ENCODE results near the gene PGM5.
"Not testable (repeated sequence)": the region's sequence is repeated elsewhere in the genome, so short reads cannot be mapped to it uniquely, and the experiment has no call there.

The PGM5 gene
- total RNA-seq, result 0 to 0.39 (median 0) reads per million in 4 experiments

DNA sequence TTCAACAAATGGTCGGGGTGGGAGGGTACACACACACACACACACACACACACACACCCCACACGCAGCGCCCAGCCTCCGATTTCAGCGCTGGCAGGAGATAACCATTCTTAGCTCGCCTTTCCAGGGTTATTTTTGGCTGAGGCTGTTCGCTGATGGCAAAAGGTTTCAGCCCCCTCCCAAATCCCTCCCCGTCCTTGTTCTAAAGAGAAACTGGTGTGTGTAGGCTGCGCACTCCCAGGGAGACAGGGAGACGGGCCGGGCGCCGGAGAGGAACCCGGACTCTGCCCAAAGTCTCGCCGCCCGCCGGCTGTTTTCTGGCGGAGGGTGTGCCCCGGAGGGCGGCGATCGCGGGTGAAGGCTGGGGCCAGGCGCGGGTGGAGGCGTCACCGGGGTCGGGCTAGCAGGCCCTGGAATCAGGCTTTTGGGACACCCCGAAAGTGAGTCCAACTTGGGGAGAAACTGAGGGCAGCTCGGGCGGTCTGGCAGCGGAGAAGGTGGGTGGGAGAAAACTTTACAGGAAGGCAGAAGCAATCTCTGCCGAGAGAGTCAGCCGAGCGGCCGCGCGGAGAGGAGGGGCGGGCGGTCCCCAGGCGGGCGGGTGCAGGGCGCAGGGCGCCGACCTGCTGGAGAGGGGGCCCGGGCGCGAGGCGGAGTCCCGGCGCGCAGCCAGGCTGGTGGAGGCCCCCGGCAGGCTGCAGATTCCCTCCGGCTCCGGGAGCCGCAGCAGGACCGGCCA is at the start of gene PGM5:
Gene PGM5, plus strand, starts transcription at position 232 of the 739 bp plus-strand sequence. CDS start 517 bp downstream, outside the sequence.
- not testable (repeated sequence) for DNase-seq

DNA sequence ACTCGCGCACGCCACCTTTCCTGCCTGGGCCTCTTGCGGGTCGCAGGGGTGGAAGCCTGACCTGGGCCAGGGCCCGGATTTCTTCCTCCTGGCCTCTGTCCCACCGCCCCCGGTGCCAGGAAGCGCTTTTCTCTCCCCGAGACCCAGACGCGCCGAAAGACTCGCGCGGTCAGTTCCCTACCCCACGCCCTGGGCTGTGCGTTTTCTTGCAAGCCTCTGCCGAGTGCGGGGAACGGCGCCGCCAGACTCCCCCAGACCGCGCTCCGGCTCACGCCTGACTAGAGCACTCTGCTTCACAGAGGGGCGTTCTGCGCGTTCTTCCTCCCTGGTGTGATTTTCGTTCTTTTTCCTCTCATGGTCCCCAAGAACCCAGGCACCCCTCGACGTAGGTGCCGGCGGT is 49.3 kb upstream of the PGM5 start:
- DNase-seq, result not testable (repeated sequence)

DNA sequence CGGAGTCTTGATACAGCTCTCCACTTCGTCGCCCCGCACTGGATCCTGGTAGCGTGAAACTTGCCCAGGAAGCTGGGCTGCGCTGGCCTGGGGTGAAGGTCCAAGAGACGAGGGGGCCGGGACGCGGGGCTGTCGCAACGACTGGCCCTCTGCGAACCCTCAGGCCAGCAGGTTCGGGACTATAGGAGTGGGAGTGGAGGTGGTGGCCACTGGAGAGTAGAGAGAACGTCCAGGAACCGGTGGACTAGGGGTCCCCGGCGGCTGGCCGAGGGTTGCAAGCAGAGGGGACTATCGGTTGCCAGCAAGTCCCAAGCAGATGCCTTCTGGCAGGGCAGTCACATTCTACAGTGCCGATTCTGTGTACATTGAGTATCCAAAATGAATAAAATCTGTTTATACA is 48.8 kb upstream of the PGM5 start:
- not testable (repeated sequence) for DNase-seq

DNA sequence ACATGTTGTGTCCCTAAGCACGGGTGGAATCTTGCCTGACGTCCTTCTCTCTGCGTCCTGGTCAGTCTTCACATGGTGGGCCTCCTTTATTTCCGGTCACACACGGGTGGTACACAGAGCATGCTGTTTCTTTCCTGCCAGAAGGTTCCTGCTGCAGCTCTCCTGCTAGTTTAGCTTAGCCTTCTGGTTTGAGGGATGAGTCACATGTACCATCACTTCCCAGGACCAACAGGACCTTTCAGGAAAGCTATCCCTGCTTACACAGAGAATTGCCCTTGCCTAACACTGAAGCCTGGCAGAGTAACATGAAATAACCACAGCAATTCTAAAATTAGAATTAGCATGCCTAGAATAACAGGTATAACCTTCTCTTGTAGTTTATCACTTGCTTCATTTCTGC is 45.2 kb upstream of the PGM5 start:
- DNase-seq, result not testable (repeated sequence)

DNA sequence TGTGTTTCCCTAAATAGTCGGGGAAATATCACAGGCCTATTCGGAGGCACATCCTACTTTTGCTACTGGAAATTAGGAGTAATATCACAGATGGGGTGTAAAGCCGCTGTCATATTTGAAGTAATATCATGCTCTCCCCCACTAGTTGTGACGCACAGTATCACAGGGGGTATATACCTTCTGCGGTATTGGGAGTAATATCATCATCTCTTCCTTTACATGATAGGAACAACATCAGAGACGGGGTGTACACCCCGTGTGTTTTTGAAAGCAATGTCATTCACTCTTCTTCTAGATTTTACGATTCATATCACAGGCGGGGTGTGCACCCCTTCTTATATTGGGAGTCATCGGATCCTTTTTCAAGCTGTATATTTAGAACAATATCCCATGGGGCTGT is 38.2 kb upstream of the PGM5 start:
- DNase-seq, result not testable (repeated sequence)

DNA sequence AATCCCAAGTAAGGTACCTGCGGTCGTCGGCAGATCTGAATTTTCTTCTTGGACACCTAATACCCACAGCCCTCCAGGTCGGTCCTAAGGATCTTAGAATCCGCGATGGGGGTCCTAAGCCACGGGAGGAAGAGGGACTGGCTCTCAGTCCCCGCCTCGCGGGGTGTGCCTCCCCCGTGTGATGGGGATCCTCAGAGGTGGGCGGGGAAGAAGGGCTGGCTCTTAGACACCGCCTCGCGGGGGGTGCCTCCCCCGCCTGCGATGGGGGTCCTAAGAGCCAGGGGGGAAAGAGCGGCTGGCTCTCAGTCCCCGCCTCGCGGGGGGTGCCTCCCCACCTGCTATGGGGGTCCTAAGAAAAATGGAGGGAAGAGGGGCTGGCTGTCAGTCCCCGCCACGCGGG is 32.7 kb upstream of the PGM5 start:
- not testable (repeated sequence) for DNase-seq

DNA sequence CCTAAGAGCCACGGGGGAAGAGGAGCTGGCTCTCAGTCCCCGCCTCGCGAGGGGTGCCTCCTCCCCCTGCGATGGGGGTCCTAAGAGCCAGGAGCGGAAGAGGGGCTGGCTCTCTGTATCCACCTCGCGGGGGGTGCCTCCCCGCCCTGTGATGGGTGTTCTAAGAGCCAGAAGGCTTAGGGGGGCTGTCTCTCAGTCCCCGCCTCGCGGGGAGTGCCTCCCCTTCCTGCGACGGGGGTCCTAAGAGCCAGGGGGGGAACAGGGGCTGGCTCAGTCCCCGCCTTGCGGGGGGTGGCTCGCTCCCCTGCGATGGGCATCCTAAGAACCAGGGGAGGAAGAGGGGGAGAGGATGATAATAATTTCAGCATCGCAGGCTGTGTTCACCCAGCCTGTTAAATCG is 31.9 kb upstream of the PGM5 start:
- DNase-seq, result not testable (repeated sequence)

DNA sequence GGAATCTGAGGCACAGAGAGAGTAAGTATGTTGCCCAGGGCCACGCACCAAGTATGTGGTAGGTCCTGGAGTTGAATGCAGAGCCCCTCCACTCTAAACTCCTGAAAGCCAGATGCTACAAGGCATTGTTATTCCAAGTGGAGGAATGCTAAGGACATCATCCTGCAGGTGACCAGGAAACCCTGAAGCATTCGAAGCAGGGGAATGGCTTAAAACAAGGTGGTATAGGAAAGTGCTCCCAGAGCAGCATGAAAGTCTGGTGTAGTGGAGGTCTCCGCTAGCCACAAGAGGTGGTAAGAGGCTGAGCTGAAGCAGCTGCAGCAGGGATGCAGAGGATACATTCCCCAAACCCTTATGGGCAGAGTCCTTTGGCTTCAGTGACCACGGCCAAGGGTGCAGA is 27.3 kb upstream of the PGM5 start:
- DNase-seq, result not testable (repeated sequence)

DNA sequence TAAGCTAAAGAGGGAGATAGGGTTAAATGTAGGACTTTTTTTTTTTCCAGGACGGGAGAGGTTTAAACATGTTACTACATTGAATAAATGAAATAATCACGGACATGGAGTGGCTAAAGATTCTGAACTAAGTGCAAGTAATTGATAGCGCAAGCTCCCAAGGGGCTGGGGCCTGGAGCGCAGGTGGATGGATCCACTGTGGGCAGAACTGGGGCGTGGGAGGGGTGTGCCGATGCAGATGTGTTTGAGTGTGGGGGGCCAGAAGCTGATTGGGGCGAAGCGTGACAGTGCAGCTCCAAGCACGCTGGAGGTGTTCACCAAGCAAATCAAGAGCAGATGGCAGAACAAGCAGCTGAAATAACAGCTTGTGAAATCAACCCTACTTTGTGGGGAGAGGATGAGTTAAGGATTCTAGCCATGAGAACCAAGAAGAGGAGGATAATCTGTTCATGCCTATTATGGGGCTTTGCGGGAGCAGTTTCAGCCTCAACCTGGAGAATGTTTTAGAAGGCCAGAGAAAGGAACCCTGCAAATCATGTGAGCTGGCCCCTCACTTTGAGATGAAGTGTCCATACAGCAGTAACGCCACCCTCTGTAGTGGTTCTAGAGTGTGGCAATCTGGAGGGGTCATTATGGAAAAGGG is 25.8 kb upstream of the PGM5 start:
- DNase-seq, result not testable (repeated sequence)

DNA sequence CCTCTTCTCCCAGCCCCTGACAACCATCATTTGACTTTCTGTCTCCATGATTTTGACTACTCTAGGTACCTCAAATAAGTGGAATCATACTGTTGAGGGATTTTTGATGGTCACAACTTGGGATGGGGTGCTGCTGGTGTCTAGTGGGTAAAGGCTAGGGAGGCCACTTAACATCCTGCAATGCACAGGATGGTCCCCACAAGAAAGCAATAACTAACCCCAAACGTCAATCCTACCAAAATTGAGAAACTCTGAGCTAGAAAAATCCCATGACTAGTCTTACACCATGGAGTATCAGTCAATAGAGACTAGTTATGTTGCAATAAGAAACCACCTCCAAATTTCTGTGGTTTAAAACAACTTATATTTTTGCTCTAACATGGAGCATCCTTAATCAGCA is 24.3 kb upstream of the PGM5 start:
- not testable (repeated sequence) for DNase-seq

DNA sequence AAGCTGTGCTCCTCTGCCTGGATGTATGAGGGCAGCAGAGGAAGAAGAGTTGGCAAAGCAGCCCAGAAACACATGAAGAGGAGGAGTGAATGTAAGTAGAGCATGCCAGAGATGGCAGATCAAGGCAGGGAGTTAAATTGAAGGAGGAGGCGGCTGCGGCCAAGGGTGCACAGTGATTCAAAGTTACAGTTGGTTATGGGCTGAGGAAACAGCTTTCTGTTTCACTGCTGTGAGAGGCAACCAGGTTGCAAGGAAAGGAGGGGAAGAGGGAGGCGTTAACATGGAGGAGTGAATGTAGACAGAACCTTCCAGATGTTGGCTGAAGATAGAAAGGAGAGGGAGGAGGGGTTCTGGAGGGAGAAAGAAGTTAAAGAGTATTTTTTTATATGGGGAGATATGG is 20.5 kb upstream of the PGM5 start:
- not testable (repeated sequence) for DNase-seq

DNA sequence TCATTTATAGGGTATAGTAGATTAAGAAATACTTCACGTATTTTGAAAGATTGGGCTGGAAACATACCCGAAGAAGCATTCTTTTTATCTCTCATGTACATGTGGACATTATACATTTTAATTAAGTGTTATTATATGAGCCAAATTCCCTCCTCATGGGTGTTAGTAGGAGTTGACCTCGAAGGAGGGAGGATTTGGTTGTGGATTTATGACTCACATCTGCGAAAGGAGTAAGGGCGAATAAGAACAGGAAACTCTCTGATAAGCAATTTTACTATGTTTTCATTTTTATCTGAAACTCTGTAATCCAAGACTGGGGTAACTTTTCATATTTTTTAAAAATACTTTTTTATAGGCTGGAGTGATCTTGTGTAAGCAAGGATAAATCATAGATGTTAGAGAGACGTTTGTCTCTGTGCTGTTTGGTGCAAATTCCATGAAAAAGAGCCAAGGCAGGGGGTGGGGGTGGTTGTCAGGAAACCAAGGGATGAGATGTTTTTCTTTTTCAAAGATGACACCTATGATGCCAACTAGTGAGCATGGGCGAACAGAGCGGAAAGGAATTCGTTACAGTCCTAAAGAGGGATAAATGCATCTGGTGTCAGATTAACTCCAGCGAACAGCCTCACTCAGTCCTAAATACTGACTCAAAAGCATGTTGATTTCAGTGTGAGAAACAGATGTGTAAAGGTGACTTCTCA is 19.6 kb upstream of the PGM5 start:
- DNase-seq, result not testable (repeated sequence)

DNA sequence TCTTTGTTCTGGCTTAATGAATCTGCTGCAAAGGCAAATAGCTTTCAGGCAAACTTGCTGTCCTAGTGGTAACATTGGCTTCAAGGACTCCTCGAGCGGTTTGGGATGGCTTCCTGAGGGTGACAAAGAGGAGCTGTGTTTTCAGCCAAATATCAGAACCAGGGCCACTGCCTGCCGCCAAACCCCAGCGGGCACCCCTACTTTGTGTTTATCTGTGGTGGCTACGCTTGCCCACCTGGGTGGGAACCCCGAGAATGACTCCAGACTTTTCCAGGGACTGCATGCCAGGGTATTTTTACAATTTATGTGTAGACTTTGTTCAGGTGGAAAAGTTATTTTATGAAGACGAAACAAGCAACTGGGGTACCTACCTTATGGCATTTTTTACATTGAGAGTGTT is 18.4 kb upstream of the PGM5 start:
- DNase-seq, result not testable (repeated sequence)

DNA sequence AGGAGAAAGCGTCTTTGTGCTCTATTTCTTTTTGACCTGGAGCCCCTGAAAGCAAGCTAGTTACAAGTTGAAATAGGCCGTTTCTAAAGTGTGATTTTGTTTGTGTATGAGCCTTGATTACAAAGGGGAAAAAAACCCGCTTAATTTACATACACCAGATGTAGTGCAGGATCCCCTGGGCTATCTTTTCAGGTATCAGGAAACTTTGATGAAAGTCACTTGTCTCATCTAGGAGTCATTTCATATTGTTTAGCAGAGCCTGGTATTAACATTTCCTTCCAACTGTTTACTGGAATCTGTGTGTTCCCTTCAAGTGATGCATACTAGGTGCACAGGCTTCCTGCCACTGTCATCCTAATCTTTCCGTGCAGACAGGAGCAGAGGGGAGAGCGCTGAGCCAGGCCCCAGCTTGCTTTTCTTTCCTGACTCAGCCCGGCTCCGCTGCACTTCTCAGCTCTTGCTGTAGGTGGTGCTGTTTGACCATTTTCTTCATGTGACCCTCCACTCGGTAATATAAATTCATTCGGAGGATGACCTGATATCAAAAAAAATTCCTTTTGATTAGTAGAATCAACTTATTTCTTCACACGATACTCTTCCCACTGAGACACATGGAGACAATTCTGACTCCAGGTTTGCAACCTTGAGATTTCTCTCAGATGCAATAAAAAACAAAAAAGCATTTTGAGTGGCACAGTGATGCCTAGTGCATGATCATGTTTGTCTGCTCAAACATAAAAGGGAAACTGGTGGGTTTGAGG is 14.0 kb upstream of the PGM5 start:
- DNase-seq, result not testable (repeated sequence)

DNA sequence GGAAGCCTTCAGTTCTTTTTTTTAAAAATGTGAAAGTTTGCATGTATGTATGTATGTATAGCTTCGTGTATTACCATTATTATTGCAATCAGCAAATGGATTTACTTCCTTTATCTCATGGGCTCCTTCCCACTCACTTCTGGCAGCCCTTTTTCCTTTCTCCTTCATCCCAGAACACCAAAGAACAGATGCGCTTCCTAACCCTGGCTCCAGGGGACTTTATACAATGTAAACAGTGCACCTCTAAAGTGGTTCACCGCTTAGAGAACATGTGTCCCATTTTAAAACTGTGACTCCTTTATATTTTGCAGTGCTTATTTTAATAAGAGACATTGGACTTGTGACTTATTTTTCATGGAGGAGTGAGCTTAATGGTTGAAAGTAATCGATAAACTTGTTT is 13.2 kb upstream of the PGM5 start:
- not testable (repeated sequence) for DNase-seq

DNA sequence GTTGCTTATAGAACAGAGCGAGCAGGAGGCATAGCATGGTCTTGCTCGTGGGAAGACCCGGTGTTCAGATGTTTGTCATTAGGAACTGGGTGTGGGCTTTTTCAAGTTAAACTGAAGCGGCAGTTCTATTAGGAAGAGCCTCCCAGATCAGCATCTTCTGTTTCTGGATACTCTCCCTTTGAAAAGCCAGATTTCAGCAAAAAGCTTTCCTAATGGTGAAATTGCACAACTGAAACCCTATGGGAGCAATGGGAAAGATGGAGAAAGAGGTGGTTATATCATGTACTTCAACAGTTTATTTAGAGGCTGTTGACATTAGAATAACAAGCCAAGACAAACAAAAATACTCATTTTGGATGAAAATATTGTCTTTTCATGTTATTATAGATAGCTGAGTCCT is 12.4 kb upstream of the PGM5 start:
- DNase-seq, result not testable (repeated sequence)

DNA sequence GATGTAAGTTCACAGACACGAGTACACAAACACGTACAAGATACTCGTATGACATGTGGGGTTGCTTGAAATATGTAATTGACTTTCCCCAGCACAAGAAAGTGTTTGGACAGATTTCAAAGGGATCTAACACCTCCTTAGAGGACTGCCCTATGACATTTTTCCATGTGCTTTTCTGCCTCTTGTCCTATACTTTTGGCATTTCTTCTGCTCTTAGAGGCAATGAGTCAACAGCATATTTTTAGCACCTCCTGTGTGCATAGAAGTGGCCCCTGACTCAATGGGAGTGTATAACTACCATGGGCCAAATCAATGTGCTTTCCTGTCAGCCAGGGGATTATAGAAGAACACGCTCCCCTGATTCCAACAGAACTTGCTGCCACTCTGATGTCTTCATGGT is 4.7 kb upstream of the PGM5 start:
- not testable (repeated sequence) for DNase-seq

DNA sequence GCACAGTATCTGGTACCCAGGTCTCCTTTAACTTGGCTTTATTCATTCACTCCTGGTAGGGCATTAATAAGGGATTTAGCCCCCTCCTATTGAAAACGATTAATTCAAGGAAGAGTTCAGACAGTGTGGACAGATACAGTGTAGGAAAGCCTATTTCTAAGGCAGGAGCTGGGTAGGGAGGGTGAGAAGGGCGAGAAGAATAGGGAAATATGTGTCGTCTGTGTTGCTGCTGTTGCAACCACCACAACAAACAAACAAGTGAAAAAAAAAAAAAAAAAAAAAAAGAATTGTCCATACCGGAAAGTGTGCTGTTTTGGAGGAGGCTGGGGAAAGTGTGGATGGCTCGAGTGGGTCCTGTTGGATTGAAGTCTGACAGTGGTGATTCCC is 425 bp upstream of the PGM5 start:
- DNase-seq, result not testable (repeated sequence)

DNA sequence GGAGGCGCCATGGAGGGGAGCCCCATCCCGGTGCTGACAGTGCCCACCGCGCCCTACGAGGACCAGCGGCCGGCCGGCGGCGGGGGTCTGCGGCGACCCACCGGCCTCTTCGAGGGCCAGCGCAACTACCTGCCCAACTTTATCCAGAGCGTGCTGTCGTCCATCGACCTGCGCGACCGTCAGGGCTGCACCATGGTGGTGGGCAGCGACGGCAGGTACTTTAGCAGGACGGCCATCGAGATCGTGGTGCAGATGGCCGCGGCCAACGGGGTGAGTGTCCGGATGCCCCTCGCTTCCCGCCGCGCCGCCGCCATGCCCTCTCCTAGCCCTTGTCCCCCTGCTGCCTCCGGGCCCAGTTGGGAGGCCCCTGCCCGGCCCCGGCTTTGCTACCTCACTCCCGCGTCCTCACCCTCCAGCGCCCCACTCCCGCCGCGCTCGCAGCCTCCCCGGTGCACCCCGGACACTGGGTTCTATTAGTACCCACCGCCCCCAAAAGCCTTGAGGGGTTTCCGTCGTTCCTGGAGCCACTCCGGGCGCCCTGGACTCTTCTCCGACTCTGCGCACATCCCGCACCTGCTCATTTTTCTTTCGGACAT is 806 bp downstream of the PGM5 start:
- DNase-seq, result not testable (repeated sequence)

DNA sequence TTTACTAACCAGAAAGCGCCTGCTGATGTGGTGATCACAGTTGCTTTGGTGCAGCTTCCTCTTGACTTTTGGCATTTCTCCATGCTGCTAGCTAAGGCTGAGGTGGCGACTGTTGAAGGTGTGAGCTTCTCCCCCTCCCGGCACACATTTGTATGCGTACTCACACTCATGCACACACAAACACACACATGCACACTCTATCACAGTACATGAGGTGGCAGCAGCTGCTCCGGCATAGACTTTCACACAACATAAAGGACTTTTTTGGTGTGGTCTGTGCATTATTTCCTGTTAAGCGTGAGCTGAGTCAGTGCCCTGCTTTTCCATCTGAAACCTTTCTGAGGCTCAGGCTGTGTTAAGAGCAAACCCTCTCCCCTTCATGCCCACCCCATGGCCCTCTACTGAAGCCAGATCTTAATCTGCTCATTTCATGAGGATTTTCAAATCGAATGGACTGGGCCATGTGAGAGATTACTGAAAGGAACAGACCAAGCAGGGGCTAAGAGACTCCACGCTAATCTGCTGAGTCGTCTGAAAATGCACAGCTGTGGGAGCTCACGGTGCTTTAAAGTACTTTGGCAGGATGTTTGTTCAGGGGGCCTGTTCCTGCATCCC is 10.6 kb downstream of the PGM5 start:
- DNase-seq, result not testable (repeated sequence)

DNA sequence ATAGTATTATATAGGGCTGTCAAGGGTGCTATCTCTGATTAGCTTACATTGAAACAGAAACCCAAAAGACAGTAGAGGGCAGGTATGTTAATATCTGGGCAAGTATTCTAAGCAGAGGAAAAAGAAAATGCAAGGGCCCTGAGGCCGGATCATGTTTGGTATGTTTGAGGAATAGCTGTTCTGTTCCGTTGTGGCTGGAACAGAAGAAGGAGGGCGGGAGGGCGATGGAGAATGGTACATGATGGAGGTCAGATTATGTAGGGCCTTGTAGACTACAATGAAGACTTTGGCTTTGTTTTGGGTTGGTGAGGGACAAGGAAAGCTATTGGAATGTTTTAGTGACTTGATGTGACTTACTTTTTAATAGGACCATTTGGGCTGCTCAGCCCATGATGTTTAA is 19.4 kb downstream of the PGM5 start:
- not testable (repeated sequence) for DNase-seq

DNA sequence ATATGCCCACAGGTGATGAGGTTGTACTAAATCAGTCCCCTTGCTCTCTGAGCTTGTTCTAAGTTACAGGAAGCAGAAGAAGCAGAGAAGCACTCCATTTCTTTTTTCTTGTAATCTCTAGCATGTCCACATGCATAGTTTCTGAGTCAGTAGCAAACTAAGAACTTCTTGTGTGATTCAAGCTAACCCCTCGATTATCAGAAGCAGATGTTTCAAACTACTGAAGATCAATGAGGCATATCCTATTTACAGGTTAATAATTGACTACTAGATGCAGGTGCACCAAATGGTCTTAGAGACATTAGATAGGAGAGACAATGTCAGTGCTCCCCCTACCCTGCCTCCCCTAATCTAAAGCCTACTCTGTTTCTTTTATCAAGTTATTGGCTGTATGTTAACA is 21.3 kb downstream of the PGM5 start:
- DNase-seq, result not testable (repeated sequence)
